KOPT-K1 (cell line): Measurements from ENCODE around the gene HYCC2.
"Not testable (repeated sequence)": the region's sequence is repeated elsewhere in the genome, so short reads cannot be mapped to it uniquely, and the experiment has no call there.

ENCODE experiments used
- H3K27ac ChIP-seq: fragments of 200-600 bp; sonication (generic); 2 replicates; pipeline ENCODE4 v1.5.1; 2016; ENCODE audit warnings: antibody characterized with exemption, mild to moderate bottlenecking, low read depth, low read length; ENCODE audit not compliant: poor library complexity, severe bottlenecking
- H3K36me3 ChIP-seq: fragments of 200-600 bp; sonication (generic); 2 replicates; pipeline ENCODE4 v1.5.1; 2017; ENCODE audit warnings: antibody characterized with exemption, mild to moderate bottlenecking, low read length, moderate library complexity; ENCODE audit not compliant: insufficient read depth
- H3K9me3 ChIP-seq: fragments of 200-600 bp; sonication (generic); 2 replicates; pipeline ENCODE4 v1.5.1; 2017; ENCODE audit warnings: antibody characterized with exemption, low read length, mild to moderate bottlenecking; ENCODE audit not compliant: insufficient read depth, poor library complexity, severe bottlenecking

HYCC2 gene

DNA sequence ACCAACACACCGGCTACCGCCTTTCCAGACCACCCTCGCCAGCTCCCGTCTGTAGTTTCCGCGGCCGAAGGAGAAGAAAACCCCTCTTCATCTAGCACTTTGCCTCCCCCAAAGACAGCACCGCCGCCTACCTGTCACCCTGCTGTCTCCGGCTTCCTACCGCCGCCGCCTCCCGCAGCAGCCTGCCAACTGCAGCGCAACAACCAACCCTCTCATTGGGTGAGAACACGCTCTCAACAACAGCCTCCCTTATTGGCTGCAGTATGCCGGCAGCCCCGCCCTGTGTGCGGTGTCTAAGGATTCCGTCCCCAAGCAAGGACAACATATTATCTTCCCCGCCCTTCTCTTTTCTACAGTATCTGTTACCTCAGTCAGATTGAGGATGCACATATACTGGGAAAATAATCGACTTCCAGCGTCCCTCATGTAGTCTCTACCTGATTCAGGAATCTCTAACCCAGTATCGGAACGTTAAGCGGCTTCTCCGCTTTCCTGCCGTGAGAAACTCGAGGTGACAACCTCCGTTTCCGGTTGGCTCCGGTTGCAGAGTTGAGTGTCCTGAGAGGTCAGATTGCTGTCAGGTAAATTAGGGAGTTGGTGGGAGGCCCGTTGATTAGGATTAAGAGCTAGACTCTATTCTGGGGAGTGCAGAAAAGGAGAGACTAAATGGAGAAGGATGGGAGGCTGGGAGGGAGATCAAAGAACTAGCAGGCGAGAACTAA lies at the start of gene HYCC2, which contains the start of gene NDUFB3:
Gene HYCC2, minus strand, starts transcription at position 193 of the 722 bp plus-strand sequence. CDS start 47,662 bp downstream, outside the sequence.
Gene NDUFB3, plus strand, starts transcription at position 523 of the 722 bp plus-strand sequence. CDS start 6,882 bp downstream, outside the sequence.
- peak within 1 kb of the TSS; percentile 93 for H3K27ac ChIP-seq
- no peaks in the 10 kb centered on the region for H3K9me3 ChIP-seq
- H3K36me3 ChIP-seq, result no peaks in the 10 kb centered on the region

DNA sequence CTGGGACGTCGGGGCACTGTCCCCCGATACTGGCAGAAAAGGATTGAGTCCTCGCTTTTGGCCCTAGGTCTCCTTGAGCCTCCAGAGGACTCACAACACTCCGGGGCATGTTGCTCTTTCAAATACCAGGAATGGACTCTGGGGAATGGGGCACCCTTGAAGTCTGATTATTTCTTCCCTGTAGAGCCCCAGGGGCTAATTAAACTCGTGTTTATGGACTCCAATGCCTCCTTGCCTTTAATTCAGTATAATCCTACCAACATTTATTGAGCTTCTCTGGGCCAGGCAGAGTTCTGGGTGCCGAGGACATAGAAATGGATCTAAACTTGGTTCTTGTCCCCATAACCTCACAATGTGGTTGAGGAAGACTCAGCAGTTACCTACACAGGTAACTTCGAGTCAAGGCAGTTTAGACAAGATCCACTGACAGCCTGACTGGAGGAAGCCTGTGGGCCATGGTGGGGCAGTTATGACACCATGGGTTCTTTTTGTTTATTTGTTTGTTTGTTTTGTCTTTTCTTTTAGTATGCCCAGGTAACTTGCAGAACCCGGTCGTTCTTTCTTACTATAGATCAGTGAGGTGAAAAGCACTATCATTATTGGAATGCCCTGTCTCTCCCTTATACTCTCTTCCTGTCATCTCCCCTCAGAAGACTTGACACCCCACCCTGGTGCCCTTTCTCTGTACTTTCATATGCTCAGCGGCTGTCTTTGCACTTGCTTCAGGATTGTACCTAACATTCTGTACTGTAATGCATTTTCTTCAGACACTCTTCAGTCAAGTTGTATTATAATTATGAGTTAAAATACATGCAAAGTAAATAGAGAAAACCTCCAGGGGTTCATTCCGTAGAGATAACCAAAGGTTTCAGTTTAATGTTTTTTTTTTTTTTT lies 47.7 kb upstream of the HYCC2 start:
- Histone ChIP-seq H3K27ac (peak overlapping the region; percentile 97), H3K36me3 (no peaks in the 10 kb centered on the region), H3K9me3 (no peaks in the 10 kb centered on the region)

DNA sequence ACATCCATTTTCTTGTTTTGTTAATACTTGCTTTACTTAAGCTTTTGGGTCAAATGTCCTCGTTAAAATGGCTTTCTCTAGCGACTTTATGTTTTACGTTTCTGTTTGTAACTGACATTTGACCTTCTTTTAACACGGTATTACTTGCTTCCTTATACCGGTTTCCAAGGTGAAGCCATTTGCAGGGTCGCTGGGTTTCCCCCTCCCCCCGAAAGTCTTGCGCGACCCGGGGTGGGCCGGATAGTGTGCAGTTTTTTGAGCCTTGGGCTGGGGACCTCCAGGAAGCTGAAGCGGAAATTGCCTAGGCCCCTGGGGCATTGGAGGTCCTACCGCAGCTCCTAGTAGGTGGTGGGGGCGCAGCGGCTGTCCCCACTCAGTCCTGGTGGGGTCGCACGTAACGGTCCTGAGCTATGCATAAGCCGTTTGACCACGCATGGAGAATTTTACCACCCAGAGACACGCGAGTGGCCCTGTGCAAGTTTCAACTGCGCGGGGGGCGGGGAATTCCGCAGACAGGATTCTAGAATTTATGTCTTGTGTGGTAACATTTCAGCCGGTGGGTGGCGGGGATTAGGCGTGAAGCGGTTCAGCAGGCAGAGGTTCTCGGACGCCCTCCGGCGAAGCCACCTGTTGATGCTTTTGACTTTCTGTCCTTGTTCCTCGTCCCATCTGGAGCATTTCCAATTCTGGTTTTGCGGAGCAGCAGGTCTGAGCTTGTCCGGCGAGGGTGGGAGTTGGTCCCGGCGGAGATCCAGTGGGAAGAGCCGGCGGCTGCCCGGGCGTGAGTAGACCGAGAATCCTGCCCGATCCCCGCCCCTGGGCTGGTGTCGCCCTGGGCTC lies 46.9 kb upstream of the HYCC2 start:
- Histone ChIP-seq H3K36me3 (no peaks in the 10 kb centered on the region), H3K27ac (peak overlapping the region; percentile 97), H3K9me3 (no peaks in the 10 kb centered on the region)

DNA sequence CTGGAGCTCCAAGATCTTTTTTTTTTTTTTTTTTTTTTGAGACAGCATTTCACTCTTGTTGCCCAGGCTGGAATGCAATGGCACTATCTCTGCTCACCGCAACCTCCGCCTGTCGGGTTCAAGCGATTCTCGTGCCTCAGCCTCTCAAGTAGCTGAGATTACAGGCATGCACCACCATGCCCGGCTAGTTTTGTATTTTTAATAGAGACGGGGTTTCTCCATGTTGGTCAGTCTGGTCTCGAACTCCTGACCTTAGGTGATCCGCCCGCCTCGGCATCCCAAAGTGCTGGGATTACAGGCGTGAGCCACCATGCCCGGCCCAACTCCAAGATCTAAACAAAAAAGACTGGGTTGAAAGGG lies 46.2 kb upstream of the HYCC2 start:
- H3K27ac ChIP-seq, result peak overlapping the region; percentile 97

DNA sequence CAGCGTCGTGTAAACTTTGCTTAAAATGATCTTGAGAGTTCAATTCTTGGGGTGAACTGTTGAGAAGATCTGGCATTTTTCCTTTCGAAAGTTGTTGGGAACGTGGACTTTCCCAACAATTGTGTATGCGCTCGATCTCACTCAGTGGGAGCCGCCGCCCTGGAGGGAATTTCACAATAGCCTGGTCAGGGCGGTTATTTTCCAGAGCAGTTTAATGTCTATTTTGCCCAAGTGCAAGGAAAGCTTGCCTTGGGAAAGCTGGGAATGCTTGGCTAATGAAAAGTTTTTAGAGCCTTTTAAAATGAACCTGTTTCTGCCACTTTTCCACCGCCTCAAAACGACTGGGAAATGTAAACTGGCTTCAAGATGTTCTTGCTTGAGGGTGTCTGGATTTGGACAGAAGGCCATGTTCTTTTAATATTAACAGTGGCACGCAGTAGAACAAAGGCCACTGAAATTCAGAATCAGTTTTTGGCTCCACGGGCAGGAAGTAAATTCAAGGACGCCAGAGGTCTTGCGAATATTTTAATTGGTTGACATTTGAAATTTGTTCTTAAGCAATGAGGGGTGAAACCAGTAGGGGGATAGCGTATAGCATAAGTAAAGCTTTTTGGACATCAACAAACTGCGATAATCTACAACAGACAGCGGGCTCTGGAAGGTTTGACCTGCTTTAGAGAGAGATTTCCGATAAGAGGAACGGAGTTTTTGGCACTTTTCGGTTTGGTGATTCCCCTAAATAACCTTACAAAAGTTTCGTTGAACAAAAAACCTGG lies 45.7 kb upstream of the HYCC2 start:
- Histone ChIP-seq H3K36me3 (no peaks in the 10 kb centered on the region), H3K9me3 (no peaks in the 10 kb centered on the region), H3K27ac (peak overlapping the region; percentile 97)

More for the DNA sequence above, 46.2 kb upstream of the HYCC2 start:
- not testable (repeated sequence) for H3K36me3 ChIP-seq, H3K9me3 ChIP-seq

DNA sequence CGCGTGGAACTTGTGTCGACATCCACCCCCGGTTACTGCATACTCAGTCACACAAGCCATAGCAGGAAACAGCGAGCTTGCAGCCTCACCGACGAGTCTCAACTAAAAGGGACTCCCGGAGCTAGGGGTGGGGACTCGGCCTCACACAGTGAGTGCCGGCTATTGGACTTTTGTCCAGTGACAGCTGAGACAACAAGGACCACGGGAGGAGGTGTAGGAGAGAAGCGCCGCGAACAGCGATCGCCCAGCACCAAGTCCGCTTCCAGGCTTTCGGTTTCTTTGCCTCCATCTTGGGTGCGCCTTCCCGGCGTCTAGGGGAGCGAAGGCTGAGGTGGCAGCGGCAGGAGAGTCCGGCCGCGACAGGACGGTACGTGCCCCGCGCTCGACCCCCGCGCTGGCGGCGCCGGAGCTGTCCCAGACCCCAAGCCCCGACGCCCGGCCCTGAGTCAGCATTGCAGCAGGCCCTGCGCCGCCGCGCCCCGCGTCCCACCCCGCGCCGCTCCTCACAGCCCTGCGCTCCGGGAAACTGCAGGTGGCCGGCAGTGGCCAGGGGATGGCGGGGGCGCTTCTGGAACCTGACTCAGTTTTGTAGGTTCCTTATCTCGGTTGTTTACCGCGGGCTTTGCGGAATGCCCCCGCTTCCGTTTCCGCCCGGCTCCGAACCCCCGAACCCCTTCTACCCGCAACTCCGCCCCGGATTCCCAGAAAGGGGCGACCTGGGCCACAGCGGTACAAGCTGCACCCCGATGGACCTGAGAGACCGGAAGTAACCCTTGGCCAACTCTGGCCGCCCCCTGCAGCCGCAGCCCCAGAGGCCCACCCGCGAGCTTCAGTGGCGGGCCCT lies 44.9 kb upstream of the HYCC2 start, which contains the start of gene CFLAR:
Gene CFLAR, plus strand, starts transcription at position 50 of the 844 bp plus-strand sequence. CDS start 13,702 bp downstream, outside the sequence.
- Histone ChIP-seq H3K36me3 (no peaks in the 10 kb centered on the region), H3K9me3 (no peaks in the 10 kb centered on the region), H3K27ac (peak within 1 kb of the TSS; percentile 97)

DNA sequence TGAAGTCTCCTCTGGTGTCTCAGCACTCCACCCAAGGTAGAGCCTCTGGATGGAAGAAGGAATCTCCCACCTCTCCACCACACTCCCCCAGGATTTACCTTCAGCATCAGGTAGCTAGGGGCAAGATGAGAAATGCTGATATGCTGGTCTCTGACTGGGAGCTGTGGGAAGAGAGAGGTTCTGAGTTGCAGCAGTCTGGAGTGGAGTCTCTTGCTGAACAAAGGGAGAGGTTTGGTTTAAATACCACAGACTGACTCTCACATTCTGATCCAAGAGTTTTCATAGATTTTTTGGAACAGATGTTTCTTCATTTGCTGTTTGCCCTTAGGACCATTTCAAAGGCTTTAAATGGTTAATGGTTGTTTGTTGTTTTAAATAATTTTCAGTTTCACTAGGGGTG lies 43.4 kb upstream of the HYCC2 start:
- Histone ChIP-seq H3K9me3 (no peaks in the 10 kb centered on the region), H3K27ac (no peak overlapping the region), H3K36me3 (no peaks in the 10 kb centered on the region)

DNA sequence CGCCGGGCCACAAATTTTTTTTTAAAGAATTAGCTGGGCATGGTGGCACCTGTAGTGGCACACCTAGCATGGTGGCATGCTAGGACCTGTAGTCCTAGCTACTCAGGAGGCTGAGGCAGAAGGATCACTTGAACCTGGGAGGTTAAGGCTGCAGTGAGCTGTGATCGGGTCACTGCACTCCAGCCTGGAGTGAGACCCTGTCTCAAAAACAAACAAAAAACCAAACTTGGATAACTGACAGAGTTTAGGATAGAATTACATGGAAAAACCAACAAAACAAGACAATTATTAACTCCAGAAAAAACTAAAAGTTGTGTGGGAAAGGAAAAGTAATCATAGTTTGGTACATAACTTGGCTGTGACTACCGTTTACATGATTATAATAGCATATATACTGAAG lies 42.9 kb upstream of the HYCC2 start:
- no peak overlapping the region for H3K27ac ChIP-seq
- no peaks in the 10 kb centered on the region for H3K9me3 ChIP-seq
- H3K36me3 ChIP-seq, result no peaks in the 10 kb centered on the region

DNA sequence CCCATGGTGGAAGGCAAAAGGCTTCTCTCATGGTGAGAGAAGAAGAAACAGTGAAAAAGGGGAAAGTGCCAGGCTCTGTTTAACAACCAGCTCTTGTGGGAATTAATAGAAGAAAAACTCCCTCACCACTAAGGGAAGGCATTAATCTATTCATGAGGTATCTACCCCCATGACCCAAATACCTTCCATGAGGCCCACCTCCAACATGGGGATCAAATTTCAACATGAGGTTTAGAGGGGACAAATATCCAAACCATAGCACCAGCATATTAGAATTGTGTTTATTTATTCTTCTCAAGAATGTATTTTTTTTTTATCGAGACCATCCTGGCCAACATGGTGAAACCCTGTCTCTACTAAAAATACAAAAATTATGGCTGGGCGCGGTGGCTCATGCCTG lies 39.6 kb upstream of the HYCC2 start:
- no peak overlapping the region for H3K27ac ChIP-seq
- no peaks in the 10 kb centered on the region for H3K36me3 ChIP-seq
- no peaks in the 10 kb centered on the region for H3K9me3 ChIP-seq

DNA sequence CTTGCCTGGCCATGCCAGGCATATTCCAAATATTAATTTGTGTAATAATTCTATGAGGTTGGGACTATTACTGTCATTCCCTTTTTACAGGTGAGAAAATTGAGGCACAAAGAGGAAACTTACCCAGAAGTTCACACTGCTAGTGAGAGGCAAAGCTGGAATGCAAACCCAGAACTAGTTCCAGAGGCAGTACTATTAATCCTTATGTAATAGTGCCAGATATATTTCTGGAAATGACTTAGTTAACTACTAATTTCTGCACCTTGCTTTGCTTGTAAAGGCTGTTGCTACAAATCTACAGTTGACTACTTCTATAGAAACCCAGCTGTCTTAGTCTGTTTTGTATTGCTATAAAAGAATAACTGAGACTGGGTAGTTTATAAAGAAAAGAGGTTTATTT lies 39.1 kb upstream of the HYCC2 start:
- Histone ChIP-seq H3K9me3 (no peaks in the 10 kb centered on the region), H3K27ac (no peak overlapping the region), H3K36me3 (no peaks in the 10 kb centered on the region)

DNA sequence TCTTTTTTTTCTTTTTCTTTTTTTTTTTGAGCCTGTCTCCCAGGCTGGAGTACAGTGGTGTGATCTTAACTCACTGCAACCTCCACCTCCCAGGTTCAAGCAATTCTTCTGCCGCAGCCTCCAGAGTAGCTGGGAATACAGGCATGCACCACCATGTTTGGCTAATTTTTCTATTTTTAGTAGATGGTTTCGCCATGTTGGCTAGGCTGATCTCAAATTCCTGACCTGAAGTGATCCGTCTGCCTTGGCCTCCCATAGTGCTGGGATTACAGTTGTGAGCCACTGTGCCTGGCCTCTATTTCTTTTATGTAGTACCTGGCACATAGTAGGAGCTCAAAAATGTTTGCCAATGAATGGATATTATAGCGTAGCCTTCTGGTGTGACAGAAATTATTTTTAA lies 37.7 kb upstream of the HYCC2 start:
- H3K36me3 ChIP-seq, result no peaks in the 10 kb centered on the region

DNA sequence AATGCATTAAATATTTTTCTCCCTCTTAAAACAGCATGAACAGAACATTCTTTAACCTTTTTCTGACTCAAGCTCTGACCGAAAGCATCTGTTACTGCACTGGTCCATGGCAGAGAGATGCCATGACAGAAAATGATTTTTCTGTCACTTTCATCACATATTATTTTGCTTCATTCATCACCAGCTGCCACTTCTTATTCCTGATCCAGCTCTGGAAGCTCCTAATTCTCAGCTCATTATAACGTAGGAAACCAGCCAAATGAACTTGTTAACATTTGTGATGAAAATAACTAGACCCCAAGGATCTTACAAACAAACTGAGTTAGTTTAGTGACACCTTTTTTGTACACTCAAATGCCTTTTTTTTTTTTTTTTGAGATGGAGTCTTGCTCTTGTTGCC lies 36.9 kb upstream of the HYCC2 start:
- Histone ChIP-seq H3K27ac (no peak overlapping the region), H3K9me3 (no peaks in the 10 kb centered on the region)

More for the DNA sequence above, 37.7 kb upstream of the HYCC2 start:
- Histone ChIP-seq H3K9me3 (no peaks in the 10 kb centered on the region), H3K27ac (no peak overlapping the region)

DNA sequence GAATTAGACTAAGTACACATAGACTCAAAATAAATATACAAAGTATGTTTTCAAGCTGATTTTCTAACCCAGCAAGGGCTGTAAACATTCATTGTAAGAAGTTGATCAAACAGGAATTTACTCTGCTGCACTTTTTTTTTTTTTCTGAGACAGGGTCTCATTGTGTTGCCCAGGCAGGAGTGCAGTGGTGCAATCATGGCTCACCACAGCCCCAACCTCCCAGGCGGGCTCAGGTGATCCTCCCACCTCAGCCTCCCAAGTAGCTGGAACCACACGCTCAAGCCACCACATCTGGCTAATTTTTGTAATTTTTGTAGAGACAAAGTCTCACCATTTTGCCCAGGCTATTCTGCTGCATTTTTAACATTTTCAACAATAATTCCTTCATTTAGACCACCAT lies 36.2 kb upstream of the HYCC2 start:
- Histone ChIP-seq H3K36me3 (no peaks in the 10 kb centered on the region), H3K9me3 (no peaks in the 10 kb centered on the region), H3K27ac (no peak overlapping the region)

More for the DNA sequence above, 36.9 kb upstream of the HYCC2 start:
- no peaks in the 10 kb centered on the region for H3K36me3 ChIP-seq
